ENCODE results near the gene MSMP.

GRCh38 chr9:35750256-35750531 is 3.9 kb downstream of the MSMP start:
- no peak for TF ChIP-seq CTCF (IDR thresholded peaks at IDR 0.05; ENCODE audit: insufficient read depth, low read length, poor library complexity, severe bottlenecking)
- no peak for TF ChIP-seq EZH2phosphoT487 (conservative IDR thresholded peaks at IDR 0.05; ENCODE audit: low read length)
